HG03196 (cell line): Measurements from ENCODE around the gene H1-8.
A peak's percentile ranks its signal among the peaks of the same experiment; 100 is the strongest.
"Not testable (repeated sequence)": the region's sequence is repeated elsewhere in the genome, so short reads cannot be mapped to it uniquely, and the experiment has no call there.

Experiments
- ATAC-seq: cut with Tn5 transposase; IDR thresholded peaks from one replicate; pipeline ENCODE4 v1.9.1; 2021; ENCODE audit not compliant: unreplicated experiment

The H1-8 gene

GRCh38 chr3:129514563-129514962, 28.4 kb upstream of the H1-8 start:
- no peak for ATAC-seq

- not testable (repeated sequence) for ATAC-seq
Observed at GRCh38 chr3:129515108-129515820, 27.7 kb upstream of the H1-8 start.

- not testable (repeated sequence) for ATAC-seq
Observed at GRCh38 chr3:129515821-129516432, 27.0 kb upstream of the H1-8 start.

GRCh38 chr3:129517516-129517915, 25.5 kb upstream of the H1-8 start:
- ATAC-seq: no peak

- no peak for ATAC-seq
Observed at GRCh38 chr3:129518038-129518561, 24.9 kb upstream of the H1-8 start.

GRCh38 chr3:129518581-129518980, 24.4 kb upstream of the H1-8 start:
- ATAC-seq: no peak

- ATAC-seq: no peak
Observed at GRCh38 chr3:129519449-129519848, 23.5 kb upstream of the H1-8 start.

GRCh38 chr3:129519896-129520715, 22.9 kb upstream of the H1-8 start:
- ATAC-seq: no peak

GRCh38 chr3:129520960-129521359, 22.0 kb upstream of the H1-8 start:
- no peak for ATAC-seq

- ATAC-seq: no peak
Observed at GRCh38 chr3:129521611-129522010, 21.4 kb upstream of the H1-8 start.

GRCh38 chr3:129522953-129523352, 20.0 kb upstream of the H1-8 start:
- ATAC-seq: no peak

- no peak for ATAC-seq
Observed at GRCh38 chr3:129524081-129524480, 18.9 kb upstream of the H1-8 start.

- ATAC-seq: no peak
Observed at GRCh38 chr3:129525341-129525968, 17.5 kb upstream of the H1-8 start.

GRCh38 chr3:129526121-129526900, 16.7 kb upstream of the H1-8 start:
- peak; percentile 60 for ATAC-seq

- ATAC-seq: no peak
Observed at GRCh38 chr3:129527262-129527661, 15.7 kb upstream of the H1-8 start.

- ATAC-seq: no peak
Observed at GRCh38 chr3:129528589-129529100, 14.3 kb upstream of the H1-8 start, which contains the start of gene RHO. Gene RHO, plus strand, starts transcription at chr3:129528639. Its CDS starts 95 bp downstream, at chr3:129528734.

- ATAC-seq: no peak
Observed at GRCh38 chr3:129529436-129530210, 13.4 kb upstream of the H1-8 start.

- ATAC-seq: no peak
Observed at GRCh38 chr3:129530251-129530791, 12.7 kb upstream of the H1-8 start.

GRCh38 chr3:129530821-129531220, 12.2 kb upstream of the H1-8 start:
- no peak for ATAC-seq
